H1 (cell line): Measurements from ENCODE around the gene RFX2. TPM values are rescaled to one million over a fixed set of nuclear protein-coding genes. Genes with fewer than 3 reads are reported as not detected.

ENCODE experiments used
- ASH2L ChIP-seq: fragments of 200-600, 300-600 bp; sonication (generic); IDR thresholded peaks from one replicate; pipeline ENCODE4 v1.7.1; 2017; ENCODE audit warnings: low read length
- BCL11A ChIP-seq, 2 experiments: IDR thresholded peaks; one replicate each; pipeline ENCODE4 v1.6.1; 2011; ENCODE audit warnings: low read depth in 2 of 2, low read length in 2 of 2, mild to moderate bottlenecking in 2 of 2
- CTCF ChIP-seq, 3 experiments: IDR thresholded peaks; 1 replicate in 2 of 3; 2 replicates in 1 of 3; pipeline versions ENCODE4 v1.5.1 to v1.6.1; 2011; ENCODE audit warnings: low read length in 3 of 3, mild to moderate bottlenecking in 3 of 3, inconsistent platforms in 2 of 3, low read depth in 1 of 3, moderate library complexity in 1 of 3; ENCODE audit not compliant: insufficient read depth in 1 of 3; ENCODE audit errors: control extremely low read depth in 1 of 3
- EGR1 ChIP-seq: IDR thresholded peaks from 2 replicates; pipeline ENCODE4 v1.6.1; 2011; ENCODE audit warnings: low read depth, low read length, borderline replicate concordance
- GABPA ChIP-seq: IDR thresholded peaks from 2 replicates; pipeline ENCODE4 v1.6.1; 2011; ENCODE audit warnings: mild to moderate bottlenecking, low read length, moderate library complexity, borderline replicate concordance; ENCODE audit not compliant: insufficient read depth
- GTF2F1 ChIP-seq: IDR thresholded peaks from 2 replicates; pipeline ENCODE4 v1.6.1; 2012; ENCODE audit warnings: low read depth, low read length, improper control_type of control experiment, borderline replicate concordance
- HDAC2 ChIP-seq, 2 experiments: fragments of 300-600 bp in 1 of 2; sonication (generic) in 1 of 2; IDR thresholded peaks; 2 replicates each; pipeline ENCODE4 v1.6.1; 2011 to 2012; ENCODE audit warnings: low read depth in 2 of 2, low read length in 2 of 2, mild to moderate bottlenecking in 2 of 2, moderate library complexity in 2 of 2, borderline replicate concordance in 1 of 2, inconsistent platforms in 1 of 2
- POLR2AphosphoS5 ChIP-seq: IDR thresholded peaks from 2 replicates; pipeline ENCODE4 v1.6.1; 2011; ENCODE audit warnings: low read depth, low read length
- RXRA ChIP-seq: IDR thresholded peaks from 2 replicates; pipeline ENCODE4 v1.6.1; 2011; ENCODE audit warnings: low read depth, mild to moderate bottlenecking, low read length, moderate library complexity; ENCODE audit not compliant: insufficient read depth
- SRF ChIP-seq: IDR thresholded peaks from 2 replicates; pipeline ENCODE4 v1.6.1; 2011; ENCODE audit warnings: mild to moderate bottlenecking, low read depth, low read length, moderate library complexity
- TBP ChIP-seq: IDR thresholded peaks from 2 replicates; pipeline ENCODE4 v1.6.1; 2011; ENCODE audit warnings: low read depth, low read length, improper control_type of control experiment
- polyA plus RNA-seq, 7 experiments: library from polyadenylated mRNA; depleted of rRNA in 3 of 7; stranded (reverse) in 5 of 7; unstranded in 2 of 7; fragments of >200 nt in 5 of 7; fragments of 200-250 nt in 2 of 7; gene quantifications; 1 replicate in 5 of 7; 2 replicates in 1 of 7; 4 replicates in 1 of 7; pipeline versions ENCODE4 v1.2.1 to v1.2.3, GENCODE V29; 2011 to 2013; ENCODE audit warnings: missing spikeins in 2 of 7, mixed read lengths in 2 of 7
- total RNA-seq: library from RNA; stranded (reverse); fragmentation: NEBNext Ultra II Directional; extraction: Animal tissue kit (Norgen Biotek cat#: 25700); gene quantifications from 2 replicates; pipeline ENCODE4 v1.2.1, GENCODE V29; 2021

Gene RFX2
- total and polyA plus RNA-seq, 2 of the 8 experiments (the other 6 are each of a cell fraction or from before 2014, with no cell fraction given), result 4.8 to 5.3 TPM

GRCh38 chr19:5968431-5969373, 141.6 kb downstream of the RFX2 start (continued):
- TF ChIP-seq GTF2F1 (no peak), RXRA (no peak), CTCF (IDR thresholded peaks at IDR 0.05; ENCODE audit: control extremely low read depth in 1 of 3, insufficient read depth in 1 of 3, low read depth in 1 of 3, low read length in 3 of 3) (no peak), POLR2AphosphoS5 (no peak), EGR1 (no peak), SRF (no peak), BCL11A (IDR thresholded peaks at IDR 0.05; ENCODE audit: low read depth in 2 of 2, low read length in 2 of 2) (no peak), HDAC2 (IDR thresholded peaks at IDR 0.05; ENCODE audit: borderline replicate concordance in 1 of 2, low read depth in 2 of 2, low read length in 2 of 2) (no peak), GABPA (no peak), ASH2L (no peak), TBP (no peak)
